GM12864 (cell line): Measurements from ENCODE around the gene FOXO4.

ENCODE experiments used
- DNase-seq: peaks from one replicate; pipeline ENCODE4 v3.0.0-alpha.2; 2011; ENCODE audit warnings: low read depth
- H3K4me3 ChIP-seq: 2 replicates; pipeline ENCODE4 v1.5.1; 2011; ENCODE audit warnings: mild to moderate bottlenecking, low read depth, low read length, control low read depth
- TF ChIP-seq, protein P1 (sequence below): IDR thresholded peaks from 2 replicates; pipeline ENCODE4 v1.5.1; 2011; ENCODE audit warnings: low read depth, mild to moderate bottlenecking, moderate library complexity, low read length, control low read depth, inconsistent platforms; ENCODE audit errors: missing control alignments

Gene FOXO4

DNA sequence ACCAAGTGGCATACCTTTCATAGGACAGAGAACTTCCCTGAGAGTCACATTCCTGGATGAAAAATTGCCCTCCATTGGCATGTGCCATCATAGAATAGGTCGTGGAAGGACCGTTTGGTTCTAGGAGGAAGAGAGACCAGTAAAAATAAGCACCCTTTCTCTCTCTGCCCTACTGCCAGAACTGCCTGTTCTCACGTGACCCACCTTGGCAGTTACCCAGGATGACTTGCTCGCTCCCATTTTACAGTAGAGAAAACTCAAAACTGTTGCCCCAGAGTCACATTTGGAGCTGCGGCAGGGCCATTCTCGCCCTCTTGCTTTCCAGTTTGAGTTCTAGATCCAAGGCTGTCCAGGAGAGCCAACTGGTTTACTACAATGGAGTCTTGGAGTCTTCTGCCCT, 47.9 kb downstream of the FOXO4 start:
- no peak for DNase-seq
- TF ChIP-seq, protein P1, sequence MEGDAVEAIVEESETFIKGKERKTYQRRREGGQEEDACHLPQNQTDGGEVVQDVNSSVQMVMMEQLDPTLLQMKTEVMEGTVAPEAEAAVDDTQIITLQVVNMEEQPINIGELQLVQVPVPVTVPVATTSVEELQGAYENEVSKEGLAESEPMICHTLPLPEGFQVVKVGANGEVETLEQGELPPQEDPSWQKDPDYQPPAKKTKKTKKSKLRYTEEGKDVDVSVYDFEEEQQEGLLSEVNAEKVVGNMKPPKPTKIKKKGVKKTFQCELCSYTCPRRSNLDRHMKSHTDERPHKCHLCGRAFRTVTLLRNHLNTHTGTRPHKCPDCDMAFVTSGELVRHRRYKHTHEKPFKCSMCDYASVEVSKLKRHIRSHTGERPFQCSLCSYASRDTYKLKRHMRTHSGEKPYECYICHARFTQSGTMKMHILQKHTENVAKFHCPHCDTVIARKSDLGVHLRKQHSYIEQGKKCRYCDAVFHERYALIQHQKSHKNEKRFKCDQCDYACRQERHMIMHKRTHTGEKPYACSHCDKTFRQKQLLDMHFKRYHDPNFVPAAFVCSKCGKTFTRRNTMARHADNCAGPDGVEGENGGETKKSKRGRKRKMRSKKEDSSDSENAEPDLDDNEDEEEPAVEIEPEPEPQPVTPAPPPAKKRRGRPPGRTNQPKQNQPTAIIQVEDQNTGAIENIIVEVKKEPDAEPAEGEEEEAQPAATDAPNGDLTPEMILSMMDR, result no peak
- H3K4me3 ChIP-seq, result no peak overlapping the region

DNA sequence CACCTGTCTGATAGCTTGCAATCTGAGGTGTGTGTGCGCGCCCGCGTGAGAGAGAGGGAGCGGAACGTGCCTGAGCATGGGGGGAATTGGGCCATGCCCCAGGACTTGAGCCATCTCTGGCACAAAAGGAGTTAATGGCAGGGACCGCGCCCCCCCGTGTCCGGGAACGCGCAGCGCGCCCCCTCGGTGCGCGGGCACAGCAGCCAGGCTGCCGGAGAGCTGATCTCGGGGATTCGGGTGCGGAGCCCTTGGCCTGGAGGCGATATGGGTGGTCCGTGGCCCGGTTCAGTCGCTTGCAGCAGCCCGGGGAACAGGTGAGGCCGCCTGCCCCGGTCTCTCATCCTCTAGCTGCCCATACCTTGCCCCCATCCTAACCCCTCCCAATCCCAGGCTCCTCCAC, 49.0 kb downstream of the FOXO4 start, which contains the start of gene NLGN3:
Gene NLGN3, plus strand, starts transcription at position 191 of the 400 bp plus-strand sequence. CDS start 2,909 bp downstream, outside the sequence.
- H3K4me3 ChIP-seq, result no peak within 1 kb of the TSS
- no peak for DNase-seq
- TF ChIP-seq, protein P1, result no peak

DNA sequence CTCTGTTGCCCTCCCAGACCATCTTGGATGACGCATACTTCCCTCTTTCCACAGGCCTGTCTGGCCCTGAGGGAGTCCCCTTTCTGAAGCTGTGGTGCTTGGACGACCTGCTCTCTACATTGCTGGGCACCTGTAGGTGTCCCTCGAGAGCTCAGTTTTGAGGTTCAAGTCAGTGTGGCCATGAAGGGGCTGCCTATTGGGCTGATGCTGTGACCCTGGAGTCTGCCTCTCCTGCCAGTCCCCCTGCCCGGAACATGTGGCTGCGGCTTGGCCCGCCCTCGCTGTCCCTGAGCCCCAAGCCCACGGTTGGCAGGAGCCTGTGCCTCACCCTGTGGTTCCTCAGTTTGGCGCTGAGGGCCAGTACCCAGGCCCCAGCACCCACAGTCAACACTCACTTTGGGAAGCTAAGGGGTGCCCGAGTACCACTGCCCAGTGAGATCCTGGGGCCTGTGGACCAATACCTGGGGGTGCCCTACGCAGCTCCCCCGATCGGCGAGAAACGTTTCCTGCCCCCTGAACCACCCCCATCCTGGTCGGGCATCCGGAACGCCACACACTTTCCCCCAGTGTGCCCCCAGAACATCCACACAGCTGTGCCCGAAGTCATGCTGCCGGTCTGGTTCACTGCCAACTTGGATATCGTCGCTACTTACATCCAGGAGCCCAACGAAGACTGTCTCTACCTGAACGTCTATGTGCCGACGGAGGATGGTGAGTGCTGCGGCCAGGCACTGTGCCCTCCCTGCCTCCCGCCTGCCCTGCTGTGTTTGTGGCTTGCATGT, 52.0 kb downstream of the FOXO4 start:
- no peak for DNase-seq
- no peak overlapping the region for H3K4me3 ChIP-seq
- TF ChIP-seq, protein P1, result peak; percentile 17

DNA sequence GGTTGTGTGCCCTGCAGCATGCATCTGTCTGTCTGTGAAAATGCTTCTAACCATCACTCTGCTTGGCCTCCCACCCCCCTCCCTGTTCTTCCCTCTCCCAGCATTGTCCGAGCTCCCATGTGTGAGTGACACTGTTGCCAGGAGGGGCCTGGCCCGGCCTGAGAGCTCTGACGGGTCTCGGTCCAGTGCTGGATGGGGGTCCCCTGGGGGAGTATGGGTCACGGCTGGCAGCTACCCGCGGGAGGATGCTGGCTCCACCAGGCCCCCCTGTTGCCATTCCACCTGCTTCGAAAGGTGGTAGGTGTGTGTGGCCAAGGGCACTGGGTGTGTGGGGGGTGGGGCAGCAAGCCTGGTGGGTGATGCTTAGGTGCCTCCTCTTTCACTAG, 52.6 kb downstream of the FOXO4 start:
- DNase-seq, result no peak
- TF ChIP-seq, protein P1, result no peak
- H3K4me3 ChIP-seq, result no peak overlapping the region

DNA sequence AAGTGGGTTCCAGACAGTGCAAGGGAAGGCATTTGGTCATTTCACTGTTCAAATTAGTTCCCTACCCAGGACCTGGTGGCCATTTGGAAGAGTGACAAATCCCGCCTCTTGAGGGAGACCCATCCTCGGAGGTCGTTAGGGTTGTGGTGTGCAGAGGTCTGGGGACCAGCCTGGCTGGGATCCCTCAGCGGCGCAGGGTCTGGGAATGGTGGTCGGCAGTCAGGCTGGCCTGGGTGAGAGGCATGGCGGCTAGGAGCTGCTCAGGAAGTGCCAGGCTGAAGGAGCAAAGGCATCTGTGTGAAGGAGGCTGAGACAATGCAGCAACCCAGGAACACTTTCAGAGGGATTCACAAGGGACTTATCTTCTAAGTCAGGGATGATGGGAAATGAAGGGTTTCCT, 55.7 kb downstream of the FOXO4 start:
- TF ChIP-seq, protein P1, result no peak
- DNase-seq, result no peak
- H3K4me3 ChIP-seq, result no peak overlapping the region
